SJSA1 (cell line): Measurements from ENCODE around the gene KMT5B. TPM values are rescaled to one million over a fixed set of nuclear protein-coding genes. Genes with fewer than 3 reads are reported as not detected.
A peak's percentile ranks its signal among the peaks of the same experiment; 100 is the strongest.

Experiments
- DNase-seq, 2 experiments: peaks; one replicate each; pipeline ENCODE4 v3.0.0-alpha.2; 2015 to 2020; ENCODE audit warnings: low spot score in 2 of 2, low read depth in 1 of 2
- H3K27ac ChIP-seq: fragments of 250-450 bp; sonication (Bioruptor Pico); 2 replicates; pipeline ENCODE4 v1.5.1; 2020; ENCODE audit warnings: mild to moderate bottlenecking, moderate library complexity
- H3K27me3 ChIP-seq: fragments of 250-450 bp; sonication (Bioruptor Pico); replicated peaks from 2 replicates; pipeline ENCODE4 v1.5.1; 2020; ENCODE audit warnings: mild to moderate bottlenecking, moderate library complexity
- H3K36me3 ChIP-seq: fragments of 250-450 bp; sonication (Bioruptor Pico); 2 replicates; pipeline ENCODE4 v1.5.1; 2020; ENCODE audit warnings: mild to moderate bottlenecking
- H3K4me1 ChIP-seq: fragments of 250-450 bp; sonication (Bioruptor Pico); replicated peaks from 2 replicates; pipeline ENCODE4 v1.6.1; 2021; ENCODE audit warnings: mild to moderate bottlenecking
- H3K4me3 ChIP-seq: fragments of 250-450 bp; sonication (Bioruptor Pico); 2 replicates; pipeline ENCODE4 v1.5.1; 2020; ENCODE audit warnings: mild to moderate bottlenecking
- H3K9me3 ChIP-seq: fragments of 250-450 bp; sonication (Bioruptor Pico); replicated peaks from 2 replicates; pipeline ENCODE4 v1.5.1; 2020; ENCODE audit warnings: mild to moderate bottlenecking
- total RNA-seq: library from RNA; depleted of rRNA; stranded (reverse); fragments of >200 nt; shearing (Covaris generic); gene quantifications from 2 replicates; pipeline ENCODE4 v1.2.3, GENCODE V29; 2014

Gene KMT5B
- total RNA-seq, 1 experiment from 2014 or later = 58.8 TPM

DNA sequence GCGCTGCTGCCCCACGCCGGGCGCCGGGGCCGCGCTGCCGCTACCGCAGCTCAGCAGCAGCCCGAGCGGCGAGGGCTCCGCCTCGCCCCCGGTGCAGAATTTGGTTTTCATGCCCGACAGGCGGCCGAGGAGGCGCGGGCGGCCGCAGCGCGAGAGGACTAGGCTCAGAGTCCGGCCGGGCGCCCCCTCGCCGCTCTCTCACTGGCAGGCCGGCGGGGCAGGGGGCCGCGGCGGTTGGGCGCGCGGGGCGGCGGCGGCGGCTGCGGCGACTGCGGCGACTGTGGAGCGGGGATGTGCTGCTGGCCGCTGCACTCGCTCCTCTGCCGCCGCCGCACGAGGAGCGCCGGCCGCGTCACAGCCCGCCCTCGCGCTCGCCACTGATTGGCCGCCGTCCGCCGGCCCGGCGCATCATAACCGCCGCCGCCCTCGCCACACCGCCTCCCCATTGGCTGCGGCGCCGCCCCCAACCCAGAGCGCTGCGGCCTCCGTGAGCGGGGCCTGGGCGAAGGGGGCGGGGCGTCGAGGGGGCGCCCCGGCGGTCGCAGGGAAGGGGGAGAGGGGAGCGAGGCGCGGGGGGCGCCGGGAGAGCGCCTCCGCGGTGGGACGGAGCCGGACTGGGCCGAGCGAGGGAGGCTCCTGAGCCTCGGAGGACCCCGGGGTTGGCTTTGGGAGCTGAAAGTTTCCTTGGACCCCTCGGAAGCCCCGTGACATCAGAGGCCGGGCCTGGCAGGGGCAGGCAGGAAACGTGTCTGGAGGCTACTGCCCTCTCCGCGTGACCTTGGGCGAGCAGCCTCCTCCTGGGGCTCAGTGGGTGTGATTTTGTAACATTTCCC, 91.8 kb downstream of the KMT5B start, which contains the start of gene CHKA:
Gene CHKA, minus strand, starts transcription at position 322 of the 833 bp plus-strand sequence. Its CDS starts 211 bp downstream, at position 111.
- Histone ChIP-seq H3K36me3 (peaks cover 35% of the 10 kb centered on the region), H3K27me3 (no peaks in the 10 kb centered on the region), H3K4me3 (peak within 1 kb of the TSS; percentile 99), H3K27ac (peak within 1 kb of the TSS; percentile 94), H3K4me1 (peaks cover 44% of the 10 kb centered on the region), H3K9me3 (peaks cover 3% of the 10 kb centered on the region; the same call in 1 of the 2 replicates)
- DNase-seq = peak; percentile 95 to 97

DNA sequence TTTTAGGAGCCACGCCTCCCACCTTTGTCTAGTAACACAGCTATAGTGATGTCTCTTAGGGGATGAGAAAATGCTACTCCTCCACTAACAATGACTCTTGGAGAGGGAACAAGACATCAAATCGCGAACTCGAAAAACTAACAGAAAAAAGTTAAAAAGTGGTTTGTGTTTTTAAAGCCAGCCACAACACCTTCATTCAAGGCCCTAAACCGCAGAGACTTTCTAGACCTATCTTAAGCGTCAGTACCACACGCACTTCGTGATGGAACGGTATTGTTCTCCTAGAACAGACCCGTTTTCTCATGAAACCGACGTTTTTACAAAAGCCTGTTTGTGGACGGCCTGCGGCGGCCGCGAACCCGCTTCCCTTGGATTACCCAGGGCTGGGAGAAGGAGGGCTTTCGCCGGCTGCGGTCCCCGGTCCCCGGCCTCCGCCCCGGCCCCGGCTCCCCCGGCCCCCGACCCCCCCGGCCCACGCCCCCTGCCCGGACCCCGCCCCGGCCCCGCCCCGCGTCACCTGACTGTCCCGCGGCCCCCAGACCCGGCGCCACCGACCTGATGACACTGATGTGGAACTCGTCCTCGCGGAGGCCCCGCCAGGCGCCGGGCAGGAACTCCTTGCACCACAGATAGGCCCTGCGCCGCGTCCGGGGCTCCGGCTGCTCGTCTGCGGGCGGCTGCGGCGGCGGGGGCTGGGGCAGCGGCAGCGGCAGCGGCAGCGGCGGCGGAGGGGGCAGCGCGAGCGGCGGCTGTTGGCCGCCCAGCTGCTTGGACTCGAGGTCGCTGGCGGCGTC, 92.6 kb downstream of the KMT5B start:
- DNase-seq = peak; percentile 57 to 78

GRCh38 chr11:68118706-68119448, 94.2 kb downstream of the KMT5B start:
- peaks cover 3% of the 10 kb centered on the region; the same call in 1 of the 2 replicates for H3K9me3 ChIP-seq
- peaks cover 52% of the 10 kb centered on the region for H3K4me1 ChIP-seq
- no peaks in the 10 kb centered on the region for H3K27me3 ChIP-seq
- no peak for DNase-seq
- H3K4me3 ChIP-seq = no peak overlapping the region
- peaks cover 45% of the 10 kb centered on the region for H3K36me3 ChIP-seq
- H3K27ac ChIP-seq = no peak overlapping the region

More for the DNA sequence above, 92.6 kb downstream of the KMT5B start:
- no peaks in the 10 kb centered on the region for H3K27me3 ChIP-seq
- H3K27ac ChIP-seq = peak overlapping the region; percentile 63
- H3K4me1 ChIP-seq = peaks cover 44% of the 10 kb centered on the region
- H3K4me3 ChIP-seq = peak overlapping the region; percentile 99
- peaks cover 40% of the 10 kb centered on the region for H3K36me3 ChIP-seq
- H3K9me3 ChIP-seq = peaks cover 3% of the 10 kb centered on the region; the same call in 1 of the 2 replicates

DNA sequence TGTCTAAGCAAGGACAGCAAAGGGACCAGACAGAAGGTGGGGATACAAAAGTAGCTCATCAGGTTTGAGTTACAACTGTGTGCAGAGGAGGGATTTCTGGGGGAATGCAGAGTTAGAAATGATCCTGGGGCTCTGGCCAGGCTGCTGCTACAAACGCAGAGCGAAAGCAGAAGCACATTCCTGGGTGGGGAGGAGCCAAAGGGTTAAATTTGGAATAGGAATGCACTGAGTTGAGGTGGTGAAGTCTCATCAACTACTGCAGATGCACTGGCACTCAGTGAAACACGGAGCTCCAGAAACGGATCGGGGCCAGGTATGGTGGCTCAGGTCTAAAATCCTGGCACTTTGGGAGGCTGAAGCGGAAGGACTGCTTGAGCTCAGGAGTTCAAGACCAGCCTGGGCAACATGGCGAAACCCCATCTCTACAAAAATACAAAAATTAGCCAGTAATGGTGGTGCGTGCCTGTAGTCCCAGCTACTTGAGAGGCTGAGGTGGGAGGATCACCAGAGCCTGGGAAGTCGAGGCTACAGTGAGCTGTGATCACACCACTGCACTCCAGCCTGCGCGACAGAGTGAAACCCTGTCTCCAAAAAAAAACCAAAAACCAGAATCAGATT, 95.1 kb downstream of the KMT5B start:
- DNase-seq = no peak
- no peaks in the 10 kb centered on the region for H3K27me3 ChIP-seq
- H3K27ac ChIP-seq = no peak overlapping the region
- H3K4me3 ChIP-seq = no peak overlapping the region
- peaks cover 3% of the 10 kb centered on the region; the same call in 1 of the 2 replicates for H3K9me3 ChIP-seq
- H3K36me3 ChIP-seq = peaks cover 51% of the 10 kb centered on the region
- peaks cover 51% of the 10 kb centered on the region for H3K4me1 ChIP-seq

GRCh38 chr11:68116974-68117373, 96.1 kb downstream of the KMT5B start:
- no peak for DNase-seq

DNA sequence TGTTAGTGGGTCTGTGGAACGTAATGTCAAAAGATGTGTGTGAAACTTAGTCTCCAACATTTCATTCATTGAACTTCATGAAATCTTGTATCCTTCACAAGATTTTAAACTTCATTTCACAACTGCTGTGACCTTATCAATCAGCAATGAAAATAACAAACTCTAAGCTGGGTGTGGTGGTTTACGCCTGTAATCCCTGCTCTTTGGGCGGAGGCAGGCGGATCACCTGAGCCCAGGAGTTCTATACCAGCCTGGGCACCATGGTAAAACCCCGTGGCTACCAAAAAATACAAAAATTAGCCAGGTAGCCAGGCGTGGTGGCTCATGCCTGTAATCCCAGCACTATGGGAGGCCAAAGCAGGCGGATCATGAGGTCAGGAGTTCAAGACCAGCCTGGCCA, 97.0 kb downstream of the KMT5B start:
- Histone ChIP-seq H3K36me3 (peaks cover 50% of the 10 kb centered on the region), H3K27ac (no peak overlapping the region), H3K9me3 (peaks cover 3% of the 10 kb centered on the region; the same call in 1 of the 2 replicates), H3K4me1 (peaks cover 39% of the 10 kb centered on the region), H3K27me3 (no peaks in the 10 kb centered on the region), H3K4me3 (no peak overlapping the region)
- no peak for DNase-seq

More at GRCh38 chr11:68116974-68117373, 96.1 kb downstream of the KMT5B start:
- no peaks in the 10 kb centered on the region for H3K27me3 ChIP-seq
- no peak overlapping the region for H3K27ac ChIP-seq
- H3K4me1 ChIP-seq = peaks cover 45% of the 10 kb centered on the region
- H3K36me3 ChIP-seq = peaks cover 51% of the 10 kb centered on the region
- no peak overlapping the region for H3K4me3 ChIP-seq
- peaks cover 3% of the 10 kb centered on the region; the same call in 1 of the 2 replicates for H3K9me3 ChIP-seq

DNA sequence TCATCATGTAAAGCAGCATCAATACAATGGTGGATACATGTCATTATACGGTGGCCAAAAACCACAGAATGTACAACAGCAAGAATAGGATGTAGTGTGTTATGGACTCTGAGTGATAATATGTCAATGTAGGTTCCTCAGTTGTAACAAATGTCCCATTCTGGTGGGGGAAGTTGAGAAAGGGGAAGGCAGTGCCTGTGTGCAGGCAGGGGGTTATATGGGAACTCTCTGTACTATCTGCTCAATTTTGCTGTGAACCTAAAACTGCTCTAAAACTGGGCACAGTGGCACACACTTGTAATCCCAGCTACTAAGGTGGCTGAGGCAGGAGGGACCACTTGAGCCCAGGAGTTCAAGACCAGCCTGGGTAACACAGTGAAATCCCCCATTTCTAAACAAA, 97.8 kb downstream of the KMT5B start:
- H3K4me3 ChIP-seq = no peak overlapping the region
- peaks cover 34% of the 10 kb centered on the region for H3K4me1 ChIP-seq
- H3K9me3 ChIP-seq = no peaks in the 10 kb centered on the region
- H3K36me3 ChIP-seq = peaks cover 46% of the 10 kb centered on the region
- no peaks in the 10 kb centered on the region for H3K27me3 ChIP-seq
- H3K27ac ChIP-seq = no peak overlapping the region
- no peak for DNase-seq

DNA sequence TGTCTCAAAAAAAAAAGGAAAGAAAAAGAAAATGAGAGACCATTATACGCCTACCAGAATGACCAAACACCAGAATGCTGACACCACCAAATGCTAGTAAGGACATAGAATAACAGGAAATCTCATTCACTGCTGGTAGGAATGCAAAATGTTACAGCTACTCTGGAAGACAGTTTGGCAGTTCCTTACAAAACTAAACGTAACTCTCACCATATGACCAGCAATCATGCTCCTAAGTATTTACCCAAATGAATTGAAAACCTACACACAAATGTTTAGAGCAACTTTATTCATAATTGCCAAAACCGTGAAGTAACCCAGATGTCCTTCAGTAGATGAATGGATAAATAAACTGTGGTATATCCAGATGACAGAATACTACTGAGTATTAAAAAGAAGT, 99.1 kb downstream of the KMT5B start:
- Histone ChIP-seq H3K9me3 (no peaks in the 10 kb centered on the region), H3K36me3 (peaks cover 40% of the 10 kb centered on the region), H3K4me3 (no peak overlapping the region), H3K27ac (0 out of 2 replicates have a peak overlapping the region, but pooled peaks have one; percentile 1), H3K4me1 (peaks cover 21% of the 10 kb centered on the region), H3K27me3 (no peaks in the 10 kb centered on the region)
- DNase-seq = peak in 1 of 2 experiments; percentile 62

GRCh38 chr11:68107689-68108088, 105.4 kb downstream of the KMT5B start:
- H3K4me1 ChIP-seq = 0 out of 2 replicates have a peak, but pooled peaks cover under 1% of the 10 kb centered on the region
- H3K4me3 ChIP-seq = no peak overlapping the region
- no peaks in the 10 kb centered on the region for H3K27me3 ChIP-seq
- no peaks in the 10 kb centered on the region for H3K9me3 ChIP-seq
- no peak for DNase-seq
- peaks cover 3% of the 10 kb centered on the region; the same call in 1 of the 2 replicates for H3K36me3 ChIP-seq
- no peak overlapping the region for H3K27ac ChIP-seq

DNA sequence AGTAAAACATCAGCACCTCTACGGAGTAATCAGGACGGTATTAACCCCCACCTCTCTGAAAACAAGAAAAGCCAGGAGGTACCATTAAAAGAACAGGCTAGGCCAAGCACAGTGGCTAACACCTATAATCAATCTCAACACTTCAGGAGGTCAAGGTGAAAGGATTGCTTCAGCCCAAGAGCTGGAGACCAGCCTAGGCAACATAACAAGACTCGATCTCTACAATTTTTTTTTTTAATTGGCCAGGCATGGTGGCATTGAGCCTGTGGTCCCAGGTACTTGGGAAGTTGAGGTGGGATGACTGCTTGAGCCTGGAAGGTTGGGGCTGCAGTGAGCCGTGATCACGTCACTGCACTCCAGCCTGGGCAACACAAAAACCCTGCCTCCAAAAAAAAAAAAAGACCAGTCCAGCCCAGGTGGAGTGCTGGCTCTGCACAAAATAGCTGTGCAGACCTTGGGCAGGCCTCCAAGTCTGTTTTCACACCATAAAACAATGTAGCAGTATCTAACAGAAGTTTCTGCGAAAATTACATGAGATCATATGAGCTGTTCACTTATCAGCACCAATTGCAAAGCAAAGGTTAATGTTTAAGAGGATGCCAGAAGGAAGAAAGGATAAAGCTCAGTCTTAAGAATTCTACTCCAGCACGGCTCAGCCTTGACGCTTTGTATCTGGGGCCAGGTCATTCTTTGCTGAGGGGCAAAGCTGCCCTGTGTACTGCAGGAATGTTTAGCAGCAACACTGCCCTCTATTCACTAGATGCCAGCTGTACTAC, 106.7 kb downstream of the KMT5B start:
- H3K27me3 ChIP-seq = no peaks in the 10 kb centered on the region
- peaks cover 3% of the 10 kb centered on the region; the same call in 1 of the 2 replicates for H3K36me3 ChIP-seq
- H3K27ac ChIP-seq = no peak overlapping the region
- no peak for DNase-seq
- H3K9me3 ChIP-seq = no peaks in the 10 kb centered on the region
- H3K4me3 ChIP-seq = no peak overlapping the region
- H3K4me1 ChIP-seq = 0 out of 2 replicates have a peak, but pooled peaks cover 6% of the 10 kb centered on the region
